CD4-positive, alpha-beta T cell (primary cell): ENCODE results near the gene PDZD8. TPM values are rescaled to one million over a fixed set of nuclear protein-coding genes. Genes with fewer than 3 reads are reported as not detected.

ENCODE experiments used
- ATAC-seq: fragments of 200-7000 bp; cut with Tn5 transposase; one replicate; pipeline ENCODE4 v1.10.0; 2022; ENCODE audit warnings: mild to moderate bottlenecking; ENCODE audit not compliant: poor library complexity
- CTCF ChIA-PET: fragments of 350-600 bp; sonication (Branson Sonifier 250); formaldehyde crosslinking; loops from one replicate; lab custom pipeline; 2021; ENCODE audit warnings: antibody characterized with exemption, inconsistent platforms; lab: Charles Lee
- POLR2A ChIA-PET: fragments of 350-600 bp; sonication (Branson Sonifier 250); formaldehyde crosslinking; loops from one replicate; lab custom pipeline; 2021; ENCODE audit warnings: antibody characterized with exemption, inconsistent platforms; lab: Charles Lee
- DNase-seq, 14 experiments: peaks; one replicate each; pipeline ENCODE4 v3.0.0-alpha.2; 2013 to 2020; ENCODE audit warnings: mixed read lengths in 2 of 14
- H3K27ac ChIP-seq, 2 donors: one replicate each; pipeline versions ENCODE4 v1.5.1 to v1.7.0; 2013; ENCODE audit warnings: low read length in 2 of 2, low read depth in 1 of 2, mild to moderate bottlenecking in 1 of 2
- H3K27me3 ChIP-seq, 2 experiments: 1 replicate in 1 of 2; 2 replicates in 1 of 2; pipeline versions ENCODE4 v1.6.1 to v1.7.0; 2013; ENCODE audit warnings: low read length in 2 of 2, control low read depth in 1 of 2, mild to moderate bottlenecking in 1 of 2, moderate library complexity in 1 of 2; ENCODE audit not compliant: insufficient read depth in 2 of 2, control insufficient read depth in 1 of 2
- H3K36me3 ChIP-seq: one replicate; pipeline ENCODE4 v1.6.1; 2013; ENCODE audit warnings: low read length, control low read depth; ENCODE audit not compliant: insufficient read depth
- H3K4me1 ChIP-seq: one replicate; pipeline ENCODE4 v1.6.1; 2013; ENCODE audit warnings: low read length, control low read depth; ENCODE audit not compliant: insufficient read depth
- H3K4me3 ChIP-seq: one replicate; pipeline ENCODE4 v1.5.1; 2013; ENCODE audit warnings: mild to moderate bottlenecking, low read length, moderate library complexity
- H3K9me3 ChIP-seq, 2 experiments: 1 replicate in 1 of 2; 2 replicates in 1 of 2; pipeline versions ENCODE4 v1.6.1 to v1.7.0; 2013; ENCODE audit warnings: low read length in 2 of 2, mild to moderate bottlenecking in 2 of 2, control low read depth in 1 of 2, moderate library complexity in 1 of 2; ENCODE audit not compliant: control insufficient read depth in 1 of 2, insufficient read depth in 1 of 2
- H3K27ac Mint-ChIP-seq: one replicate; pipeline ENCODE4 v1.8.0; 2020; ENCODE audit warnings: mixed read lengths
- H3K27me3 Mint-ChIP-seq: one replicate; pipeline ENCODE4 v1.8.0; 2021; ENCODE audit warnings: mixed read lengths
- H3K36me3 Mint-ChIP-seq: one replicate; pipeline ENCODE4 v1.8.0; 2021; ENCODE audit warnings: low read depth, mixed read lengths
- H3K4me1 Mint-ChIP-seq: one replicate; pipeline ENCODE4 v1.8.0; 2021; ENCODE audit warnings: low read depth, mixed read lengths
- H3K4me3 Mint-ChIP-seq: one replicate; pipeline ENCODE4 v1.8.0; 2020; ENCODE audit warnings: mild to moderate bottlenecking, mixed read lengths
- H3K9me3 Mint-ChIP-seq: one replicate; pipeline ENCODE4 v1.8.0; 2020; ENCODE audit warnings: mixed read lengths
- intact Hi-C, 2 experiments: fragments of 100-400 bp; cut with DNase I in 1 of 2; cut with micrococcal nuclease in 1 of 2; formaldehyde crosslinking; loops; one replicate each; pipeline versions ENCODE4 v1.15.1 to v1.9.0; 2023 to 2025; cut with DNase I, micrococcal nuclease
- total RNA-seq, 174 experiments: library from RNA in 2 of 174; stranded (reverse) in 2 of 174; gene quantifications; one replicate each; pipeline ENCODE4 v1.2.3 and lab custom pipeline; 2021 to 2026
- TF ChIP-seq, protein P1 (sequence below): fragments of 200-600 bp; IDR thresholded peaks from one replicate; pipeline ENCODE4 v1.8.0; 2022; ENCODE audit warnings: antibody characterized with exemption, mild to moderate bottlenecking

The PDZD8 gene
- total RNA-seq, 2 experiments from 2014 or later, result 25.2 to 31.1 TPM

DNA sequence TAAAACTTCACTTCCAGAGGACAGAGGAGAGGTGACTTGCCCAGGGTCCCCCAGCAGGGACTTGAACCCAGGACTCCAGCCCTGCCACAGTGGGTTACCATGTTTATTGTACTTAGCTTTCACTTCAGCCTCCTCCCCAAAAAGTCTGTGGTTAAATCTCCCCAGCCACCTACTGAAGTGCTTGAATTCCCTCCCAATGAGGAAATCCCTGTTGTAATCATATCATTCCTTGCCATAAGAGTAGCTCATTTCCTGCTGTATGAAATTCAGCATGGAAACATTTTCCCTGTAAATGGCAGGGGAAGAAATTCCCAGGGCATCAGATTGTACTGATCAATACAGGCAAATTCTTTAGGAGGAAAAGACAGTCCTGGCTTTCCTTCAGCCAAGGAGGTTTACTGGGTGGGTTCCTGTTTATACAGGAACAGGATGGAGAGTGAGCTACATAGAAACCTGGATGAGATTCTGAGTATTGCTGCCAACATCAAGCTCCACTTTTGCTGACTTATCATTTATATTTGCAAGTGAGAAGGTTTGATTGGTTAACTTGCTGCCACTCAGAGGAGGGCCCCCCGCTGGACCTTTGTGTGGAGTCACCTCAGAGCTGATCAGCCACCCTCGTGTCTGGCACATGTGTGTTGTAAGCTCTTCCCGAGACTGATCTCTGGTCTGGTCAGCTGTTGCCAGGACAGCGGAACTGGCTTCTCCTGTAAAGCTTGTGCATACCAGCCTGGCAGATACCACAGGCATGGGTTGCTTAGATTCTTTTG is 16.4 kb upstream of the PDZD8 start:
- no peaks in the 10 kb centered on the region for H3K36me3 ChIP-seq
- CTCF ChIA-PET, result no interaction called here
- Mint-ChIP-seq H3K9me3 (no peaks in the 10 kb centered on the region), H3K36me3 (no peaks in the 10 kb centered on the region), H3K4me1 (no peaks in the 10 kb centered on the region), H3K27me3 (peaks cover 78% of the 10 kb centered on the region), H3K27ac (no peak overlapping the region), H3K4me3 (no peak overlapping the region)
- no peak overlapping the region for H3K4me3 ChIP-seq
- POLR2A ChIA-PET, result no interaction called here
- no peaks in the 10 kb centered on the region for H3K9me3 ChIP-seq
- H3K4me1 ChIP-seq, result no peaks in the 10 kb centered on the region
- peaks cover 8 to 10% of the 10 kb centered on the region in 2 experiments for H3K27me3 ChIP-seq
- no peak overlapping the region for H3K27ac ChIP-seq
- no peak for ATAC-seq
- intact Hi-C loops, result no loop called here
- TF ChIP-seq, protein P1, sequence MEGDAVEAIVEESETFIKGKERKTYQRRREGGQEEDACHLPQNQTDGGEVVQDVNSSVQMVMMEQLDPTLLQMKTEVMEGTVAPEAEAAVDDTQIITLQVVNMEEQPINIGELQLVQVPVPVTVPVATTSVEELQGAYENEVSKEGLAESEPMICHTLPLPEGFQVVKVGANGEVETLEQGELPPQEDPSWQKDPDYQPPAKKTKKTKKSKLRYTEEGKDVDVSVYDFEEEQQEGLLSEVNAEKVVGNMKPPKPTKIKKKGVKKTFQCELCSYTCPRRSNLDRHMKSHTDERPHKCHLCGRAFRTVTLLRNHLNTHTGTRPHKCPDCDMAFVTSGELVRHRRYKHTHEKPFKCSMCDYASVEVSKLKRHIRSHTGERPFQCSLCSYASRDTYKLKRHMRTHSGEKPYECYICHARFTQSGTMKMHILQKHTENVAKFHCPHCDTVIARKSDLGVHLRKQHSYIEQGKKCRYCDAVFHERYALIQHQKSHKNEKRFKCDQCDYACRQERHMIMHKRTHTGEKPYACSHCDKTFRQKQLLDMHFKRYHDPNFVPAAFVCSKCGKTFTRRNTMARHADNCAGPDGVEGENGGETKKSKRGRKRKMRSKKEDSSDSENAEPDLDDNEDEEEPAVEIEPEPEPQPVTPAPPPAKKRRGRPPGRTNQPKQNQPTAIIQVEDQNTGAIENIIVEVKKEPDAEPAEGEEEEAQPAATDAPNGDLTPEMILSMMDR, result no peak
- no peak for DNase-seq

DNA sequence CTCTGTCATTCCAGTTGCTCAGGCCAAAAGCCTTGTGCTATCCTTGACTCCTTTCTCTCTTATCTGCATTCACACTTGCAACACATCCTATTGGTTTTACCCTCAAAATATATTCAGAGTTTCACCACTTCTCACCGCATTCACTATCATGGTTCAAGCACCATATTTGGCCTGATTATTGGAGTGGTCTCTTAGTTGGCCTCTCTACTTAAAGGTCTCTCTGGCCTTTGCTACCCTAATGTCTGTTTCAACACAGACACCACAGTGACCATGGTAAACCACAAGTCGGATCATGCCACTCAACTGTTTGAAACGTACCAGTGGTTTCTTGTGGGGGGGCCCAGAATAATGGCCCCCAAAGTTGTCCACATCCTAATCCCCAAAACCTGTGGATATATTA is 15.2 kb upstream of the PDZD8 start:
- Mint-ChIP-seq H3K4me3 (no peak overlapping the region), H3K27me3 (peaks cover 86% of the 10 kb centered on the region), H3K9me3 (no peaks in the 10 kb centered on the region), H3K36me3 (no peaks in the 10 kb centered on the region), H3K27ac (no peak overlapping the region), H3K4me1 (no peaks in the 10 kb centered on the region)
- ChIA-PET POLR2A (no interaction called here), CTCF (no interaction called here)
- H3K27ac ChIP-seq, result no peak overlapping the region
- ATAC-seq (no peak), DNase-seq (no peak)
- H3K4me3 ChIP-seq, result no peak overlapping the region
- intact Hi-C loops, result no loop called here
- TF ChIP-seq, protein P1, result no peak
- H3K27me3 ChIP-seq, result peaks cover 8 to 10% of the 10 kb centered on the region in 2 experiments
- no peaks in the 10 kb centered on the region for H3K9me3 ChIP-seq
- no peaks in the 10 kb centered on the region for H3K4me1 ChIP-seq
- H3K36me3 ChIP-seq, result no peaks in the 10 kb centered on the region

GRCh38 chr10:117386805-117387204 is 11.6 kb upstream of the PDZD8 start:
- no peaks in the 10 kb centered on the region for H3K4me1 ChIP-seq
- H3K27me3 ChIP-seq, result peaks cover 7 to 14% of the 10 kb centered on the region in 2 experiments
- POLR2A ChIA-PET, result no interaction called here
- Mint-ChIP-seq H3K9me3 (no peaks in the 10 kb centered on the region), H3K4me1 (no peaks in the 10 kb centered on the region), H3K4me3 (no peak overlapping the region), H3K27me3 (peaks cover 77% of the 10 kb centered on the region), H3K27ac (no peak overlapping the region), H3K36me3 (no peaks in the 10 kb centered on the region)
- H3K9me3 ChIP-seq, result no peaks in the 10 kb centered on the region
- intact Hi-C loops, result no loop called here
- H3K4me3 ChIP-seq, result no peak overlapping the region
- TF ChIP-seq, protein P1, result no peak
- H3K27ac ChIP-seq, result no peak overlapping the region
- CTCF ChIA-PET, result no interaction called here
- no peak for ATAC-seq
- no peaks in the 10 kb centered on the region for H3K36me3 ChIP-seq
- DNase-seq, result no peak
